BE2C (cell line): Measurements from ENCODE around the gene GADD45G.

ENCODE experiments used
- DNase-seq: peaks from one replicate; pipeline ENCODE4 v3.0.0-alpha.2; 2020
- H3K27me3 ChIP-seq: fragments of 250-450 bp; sonication (Bioruptor Pico); 2 replicates; pipeline ENCODE4 v1.5.1; 2020; ENCODE audit warnings: mild to moderate bottlenecking
- H3K36me3 ChIP-seq: fragments of 250-450 bp; sonication (Bioruptor Pico); 2 replicates; pipeline ENCODE4 v1.5.1; 2020; ENCODE audit warnings: mild to moderate bottlenecking
- H3K4me1 ChIP-seq: fragments of 250-450 bp; sonication (Bioruptor Pico); 2 replicates; pipeline ENCODE4 v1.5.1; 2020
- H3K4me3 ChIP-seq: 2 replicates; pipeline ENCODE4 v1.5.1; 2011; ENCODE audit warnings: low read depth, low read length
- H3K9me3 ChIP-seq: fragments of 250-450 bp; sonication (Bioruptor Pico); 2 replicates; pipeline ENCODE4 v1.5.1; 2020
- TF ChIP-seq, protein P1 (sequence below): IDR thresholded peaks from 2 replicates; pipeline ENCODE4 v1.5.1; 2012; ENCODE audit warnings: mild to moderate bottlenecking, low read depth, low read length

GADD45G gene

DNA sequence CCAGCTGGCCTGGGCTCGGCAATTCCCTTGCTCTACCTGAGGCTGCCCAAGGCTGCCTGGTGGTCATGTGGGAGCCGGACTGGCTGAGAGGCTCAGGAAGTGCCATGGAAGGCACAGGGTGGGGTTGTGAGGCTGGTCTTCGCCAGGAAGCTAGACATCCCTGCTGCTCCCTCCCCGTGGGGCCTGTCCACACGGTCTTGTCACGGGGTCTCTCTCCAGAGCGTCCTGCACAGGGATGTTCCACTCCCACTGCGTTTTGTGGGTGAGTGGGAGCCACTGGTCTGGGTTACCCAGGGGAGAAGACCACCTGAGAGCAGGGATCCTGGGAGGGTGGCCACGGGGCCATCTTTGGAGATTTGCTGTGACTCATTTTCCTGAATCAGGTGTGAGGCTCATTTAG is 11.6 kb downstream of the GADD45G start:
- H3K4me1 ChIP-seq, result no peaks in the 10 kb centered on the region
- H3K9me3 ChIP-seq, result no peaks in the 10 kb centered on the region; the same call in 1 of the 2 replicates
- TF ChIP-seq, protein P1, sequence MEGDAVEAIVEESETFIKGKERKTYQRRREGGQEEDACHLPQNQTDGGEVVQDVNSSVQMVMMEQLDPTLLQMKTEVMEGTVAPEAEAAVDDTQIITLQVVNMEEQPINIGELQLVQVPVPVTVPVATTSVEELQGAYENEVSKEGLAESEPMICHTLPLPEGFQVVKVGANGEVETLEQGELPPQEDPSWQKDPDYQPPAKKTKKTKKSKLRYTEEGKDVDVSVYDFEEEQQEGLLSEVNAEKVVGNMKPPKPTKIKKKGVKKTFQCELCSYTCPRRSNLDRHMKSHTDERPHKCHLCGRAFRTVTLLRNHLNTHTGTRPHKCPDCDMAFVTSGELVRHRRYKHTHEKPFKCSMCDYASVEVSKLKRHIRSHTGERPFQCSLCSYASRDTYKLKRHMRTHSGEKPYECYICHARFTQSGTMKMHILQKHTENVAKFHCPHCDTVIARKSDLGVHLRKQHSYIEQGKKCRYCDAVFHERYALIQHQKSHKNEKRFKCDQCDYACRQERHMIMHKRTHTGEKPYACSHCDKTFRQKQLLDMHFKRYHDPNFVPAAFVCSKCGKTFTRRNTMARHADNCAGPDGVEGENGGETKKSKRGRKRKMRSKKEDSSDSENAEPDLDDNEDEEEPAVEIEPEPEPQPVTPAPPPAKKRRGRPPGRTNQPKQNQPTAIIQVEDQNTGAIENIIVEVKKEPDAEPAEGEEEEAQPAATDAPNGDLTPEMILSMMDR, result no peak
- H3K4me3 ChIP-seq, result no peak overlapping the region
- no peaks in the 10 kb centered on the region for H3K27me3 ChIP-seq
- no peaks in the 10 kb centered on the region for H3K36me3 ChIP-seq
- DNase-seq, result no peak

DNA sequence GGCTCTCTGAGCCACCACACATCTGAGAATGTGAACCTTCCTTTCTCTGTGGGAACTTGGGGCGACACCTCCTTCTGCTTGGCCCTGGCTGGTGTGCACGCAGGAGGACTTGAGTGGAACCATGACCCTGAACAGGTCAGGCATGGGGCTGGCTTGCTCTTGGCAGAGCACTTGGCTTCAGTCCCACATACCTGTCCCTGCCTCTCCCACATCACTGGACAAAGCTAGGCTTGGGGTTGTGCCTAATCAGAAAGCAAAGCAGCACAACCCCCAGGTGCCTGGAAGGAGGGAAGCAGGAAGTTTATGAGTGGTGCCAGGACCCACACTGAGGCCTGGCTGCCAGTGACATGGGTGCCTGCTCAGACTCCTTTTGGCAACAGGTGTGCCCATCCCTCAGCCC is 13.2 kb downstream of the GADD45G start:
- no peaks in the 10 kb centered on the region for H3K27me3 ChIP-seq
- DNase-seq, result no peak
- TF ChIP-seq, protein P1, result no peak
- H3K36me3 ChIP-seq, result no peaks in the 10 kb centered on the region
- no peak overlapping the region for H3K4me3 ChIP-seq
- H3K9me3 ChIP-seq, result no peaks in the 10 kb centered on the region
- H3K4me1 ChIP-seq, result no peaks in the 10 kb centered on the region

DNA sequence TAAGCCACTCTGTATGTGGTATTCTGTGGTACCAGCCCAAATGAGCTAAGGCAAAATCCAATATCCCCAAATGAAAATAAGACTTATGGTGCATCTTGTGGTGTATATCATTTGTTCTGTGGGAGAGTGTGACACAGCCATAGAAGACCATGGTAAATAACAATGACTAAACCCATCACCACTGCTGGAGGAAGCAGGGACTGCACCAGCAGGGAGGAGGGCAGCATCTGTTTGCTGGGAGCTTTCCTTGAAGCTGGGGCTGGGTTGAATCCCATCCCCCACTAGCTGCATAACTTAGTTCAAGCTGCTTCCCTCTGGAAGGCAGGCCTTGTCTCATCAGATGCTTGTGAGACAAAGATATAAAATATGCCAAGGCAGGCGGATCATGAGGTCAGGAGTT is 14.2 kb downstream of the GADD45G start:
- no peak overlapping the region for H3K4me3 ChIP-seq
- H3K36me3 ChIP-seq, result no peaks in the 10 kb centered on the region
- H3K4me1 ChIP-seq, result no peaks in the 10 kb centered on the region
- H3K9me3 ChIP-seq, result no peaks in the 10 kb centered on the region
- TF ChIP-seq, protein P1, result no peak
- DNase-seq, result no peak
- H3K27me3 ChIP-seq, result no peaks in the 10 kb centered on the region

DNA sequence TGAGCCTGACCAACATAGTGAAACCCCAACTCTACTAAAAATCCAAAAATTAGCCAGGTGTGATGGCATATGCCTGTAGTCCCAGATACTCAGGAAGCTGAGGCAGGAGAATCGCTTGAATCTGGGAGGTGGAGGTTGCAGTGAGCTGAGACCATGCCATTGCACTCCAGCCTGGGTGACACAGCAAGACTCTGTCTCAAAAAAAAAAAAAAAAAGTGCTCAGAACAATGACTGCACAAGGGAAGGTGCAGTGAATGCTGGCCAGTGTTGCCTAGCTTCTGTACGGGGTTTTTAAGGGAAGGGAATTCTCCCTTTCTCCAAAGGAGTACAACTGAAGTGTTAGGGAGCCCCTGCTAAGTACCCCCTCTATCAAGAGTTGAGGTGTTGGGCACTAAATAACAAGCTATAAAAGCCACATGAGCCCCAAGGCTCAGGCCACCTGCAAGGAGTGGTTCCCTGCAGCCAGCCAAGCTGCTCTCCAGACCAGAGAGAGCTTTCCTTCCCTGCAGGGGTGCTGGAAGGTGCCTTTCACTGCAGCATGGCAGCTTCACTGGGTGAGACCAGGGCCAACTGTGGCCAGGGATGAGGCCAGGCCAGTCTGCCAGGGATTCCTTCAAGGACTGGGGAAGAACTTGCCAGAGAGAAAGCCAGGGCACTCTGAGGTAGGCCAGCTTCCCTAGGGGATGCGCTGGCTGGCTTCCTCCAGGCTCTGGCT is 14.8 kb downstream of the GADD45G start:
- TF ChIP-seq, protein P1, result no peak
- no peaks in the 10 kb centered on the region for H3K9me3 ChIP-seq
- no peaks in the 10 kb centered on the region for H3K4me1 ChIP-seq
- no peak overlapping the region for H3K4me3 ChIP-seq
- H3K36me3 ChIP-seq, result no peaks in the 10 kb centered on the region
- no peaks in the 10 kb centered on the region for H3K27me3 ChIP-seq
- no peak for DNase-seq

DNA sequence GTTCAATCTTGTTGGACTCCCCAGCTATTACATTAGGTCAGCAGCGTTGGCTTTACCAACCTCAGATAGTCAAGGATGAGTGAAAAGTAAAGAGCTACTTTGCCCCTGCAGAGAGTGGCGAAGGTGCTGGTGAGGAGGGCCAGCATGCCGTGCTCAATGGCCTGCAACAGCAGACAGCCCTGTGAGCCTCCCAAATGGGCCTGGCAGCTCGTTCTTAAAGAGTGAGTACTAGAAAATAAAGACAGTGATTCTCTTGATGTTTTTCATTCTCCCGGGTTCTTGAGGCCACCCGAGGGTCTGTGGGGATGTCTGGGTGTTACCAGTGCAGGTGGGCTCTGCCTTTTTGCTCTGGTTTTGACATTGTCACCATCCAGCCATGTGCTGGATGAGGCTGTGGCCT is 16.2 kb downstream of the GADD45G start:
- Histone ChIP-seq H3K9me3 (no peaks in the 10 kb centered on the region), H3K36me3 (no peaks in the 10 kb centered on the region), H3K27me3 (no peaks in the 10 kb centered on the region), H3K4me3 (no peak overlapping the region), H3K4me1 (no peaks in the 10 kb centered on the region)
- TF ChIP-seq, protein P1, result no peak
- DNase-seq, result no peak

DNA sequence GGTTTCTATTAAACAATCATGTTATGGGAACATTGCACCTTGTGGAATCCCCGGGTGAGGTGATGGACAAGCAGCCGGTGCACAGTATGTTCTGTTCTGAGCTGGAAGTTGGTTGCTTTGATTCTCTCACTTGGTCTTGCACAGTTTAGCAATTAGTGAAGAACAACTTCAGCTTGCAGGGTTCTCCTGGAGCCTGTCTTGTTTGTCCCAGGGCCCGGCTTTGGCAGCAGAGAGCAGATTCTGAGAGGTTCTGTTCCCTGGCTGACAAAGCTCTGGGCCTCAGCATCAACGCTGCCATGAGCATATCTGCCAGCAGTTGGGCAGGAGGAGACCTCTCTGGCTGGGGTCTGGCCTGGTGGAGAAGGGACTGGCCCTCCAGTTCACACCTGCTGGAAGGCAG is 16.9 kb downstream of the GADD45G start:
- Histone ChIP-seq H3K9me3 (no peaks in the 10 kb centered on the region), H3K4me1 (no peaks in the 10 kb centered on the region), H3K36me3 (no peaks in the 10 kb centered on the region), H3K27me3 (no peaks in the 10 kb centered on the region), H3K4me3 (no peak overlapping the region)
- no peak for DNase-seq
- TF ChIP-seq, protein P1, result no peak
